HT1080 (cell line): ENCODE data around the gene APOM. TPM values are rescaled to one million over a fixed set of nuclear protein-coding genes. Genes with fewer than 3 reads are reported as not detected.
A peak's percentile ranks its signal among the peaks of the same experiment; 100 is the strongest.

Source experiments
- DNase-seq: peaks from one replicate; pipeline ENCODE4 v3.0.0-alpha.2; 2015; ENCODE audit warnings: low read depth
- polyA plus RNA-seq, 2 experiments: library from polyadenylated mRNA; depleted of rRNA; stranded (reverse); fragments of >200 nt; gene quantifications; 2 replicates each; pipeline ENCODE4 v1.2.3, GENCODE V29; 2015
- total RNA-seq: library from RNA; depleted of rRNA; stranded (reverse); fragments of >200 nt; shearing (Covaris generic); gene quantifications from 2 replicates; pipeline ENCODE4 v1.2.3, GENCODE V29; 2014; rRNA removed

APOM gene
- total RNA-seq = 1.8 and 2.5 TPM in 2 replicates
- 1.5 and 1.9 TPM in 2 replicates for polyA plus RNA-seq (2015; cell fraction: cytosol; rRNA removed)
- polyA plus RNA-seq (2015; cell fraction: nucleus; rRNA removed) = 2.3 and 3.1 TPM in 2 replicates

DNA sequence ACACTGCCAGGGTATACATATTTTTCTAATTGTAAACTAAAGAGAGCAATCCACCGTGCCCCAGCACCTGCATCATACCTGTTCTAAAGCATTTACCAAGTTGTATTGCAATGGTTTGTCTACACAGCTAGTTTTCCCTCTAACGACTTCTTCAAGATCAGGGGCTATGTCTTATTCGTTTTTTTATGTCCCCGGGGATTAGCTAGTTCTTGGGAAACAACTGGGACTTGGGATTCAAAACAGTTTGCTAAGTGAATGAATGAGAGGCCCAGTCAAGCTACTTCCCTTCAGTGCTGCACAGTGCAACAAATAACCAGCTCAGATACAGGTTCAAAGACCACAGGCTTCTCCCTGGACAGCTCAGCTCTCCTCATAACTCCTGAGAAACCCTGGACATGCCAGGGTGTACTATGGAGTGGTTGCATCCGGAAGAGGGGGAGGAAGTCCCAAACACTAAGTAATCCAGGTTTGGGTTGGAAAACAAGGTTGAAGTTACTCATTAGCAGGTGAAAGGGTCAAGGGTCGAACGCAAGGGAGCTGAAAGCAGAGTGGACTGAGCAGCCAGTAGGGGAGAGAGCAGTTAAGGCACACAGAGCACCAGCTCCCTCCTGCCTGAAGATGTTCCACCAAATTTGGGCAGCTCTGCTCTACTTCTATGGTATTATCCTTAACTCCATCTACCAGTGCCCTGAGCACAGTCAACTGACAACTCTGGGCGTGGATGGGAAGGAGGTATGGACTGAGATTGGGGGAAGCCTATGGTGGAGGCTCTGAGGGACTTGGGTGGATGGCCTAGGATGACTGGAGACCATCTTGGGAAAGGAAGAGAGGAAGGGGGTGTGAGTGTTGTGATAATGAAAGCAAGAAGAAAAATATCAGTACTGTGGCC lies at the start of gene APOM:
TSS of gene APOM (plus strand) at position 546 of the 889 bp plus-strand sequence. CDS start at position 619, 73 bp downstream.
- no peak for DNase-seq

DNA sequence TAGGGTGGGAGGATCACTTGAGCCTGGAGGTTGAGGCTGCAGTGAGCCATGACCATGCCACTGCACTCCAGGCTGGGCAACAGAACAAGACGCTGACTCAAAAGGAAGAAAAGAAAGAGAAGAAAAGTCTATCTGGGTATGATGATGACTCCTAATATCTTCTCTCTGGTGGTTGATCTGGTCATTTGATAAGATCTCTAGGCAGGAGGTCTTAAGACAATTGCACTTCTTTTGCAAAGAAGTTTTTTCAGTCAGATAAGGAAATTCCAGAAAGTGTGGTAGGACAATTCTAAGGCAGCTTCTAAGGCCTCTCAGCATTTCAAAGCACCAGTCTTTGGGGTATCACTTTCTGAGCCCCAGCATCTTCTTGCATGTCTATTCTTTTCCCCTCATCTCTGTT lies 48.4 kb upstream of the APOM start:
- DNase-seq = no peak

DNA sequence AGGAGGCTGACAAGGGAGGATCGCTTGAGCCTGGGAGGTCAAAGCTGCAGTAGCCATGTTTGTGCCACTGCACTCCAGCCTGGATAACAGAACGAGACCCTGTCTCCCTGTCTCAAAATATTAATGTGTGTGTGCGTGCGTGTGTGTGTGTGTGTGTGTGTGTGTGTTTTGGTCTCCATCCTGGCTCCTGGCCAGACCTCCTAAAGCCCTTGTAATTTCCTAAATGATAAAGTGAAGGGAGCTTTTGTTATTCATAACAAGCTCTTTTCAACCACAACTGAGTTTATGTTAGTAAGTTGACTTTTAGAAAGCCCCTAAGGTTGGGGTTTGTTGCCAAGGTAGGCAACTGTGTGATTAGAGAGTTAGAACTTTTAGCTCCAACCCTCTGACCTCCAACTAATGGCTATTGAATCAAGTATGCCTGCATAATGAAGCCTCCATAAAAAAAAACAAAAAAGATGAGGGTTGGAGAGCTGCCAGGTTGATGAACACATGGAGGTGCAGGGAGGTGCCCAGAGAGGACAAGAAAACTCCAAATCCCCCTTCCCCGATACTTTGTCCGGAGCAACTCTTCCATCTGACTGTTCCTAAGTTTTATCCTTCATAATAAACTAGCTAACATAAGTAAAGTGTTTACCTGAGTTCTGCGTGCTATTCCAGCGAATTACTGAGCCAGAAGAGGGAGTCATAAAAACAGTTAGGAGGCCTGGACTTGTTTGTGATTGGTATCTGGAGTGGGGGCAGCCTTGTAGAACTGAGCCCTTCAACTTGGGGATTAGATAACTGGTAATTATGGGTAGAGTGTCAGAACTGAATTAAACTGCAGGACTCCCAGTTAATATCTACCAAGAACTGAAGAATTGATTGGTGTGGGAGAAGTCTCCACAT lies 45.9 kb upstream of the APOM start:
- no peak for DNase-seq

DNA sequence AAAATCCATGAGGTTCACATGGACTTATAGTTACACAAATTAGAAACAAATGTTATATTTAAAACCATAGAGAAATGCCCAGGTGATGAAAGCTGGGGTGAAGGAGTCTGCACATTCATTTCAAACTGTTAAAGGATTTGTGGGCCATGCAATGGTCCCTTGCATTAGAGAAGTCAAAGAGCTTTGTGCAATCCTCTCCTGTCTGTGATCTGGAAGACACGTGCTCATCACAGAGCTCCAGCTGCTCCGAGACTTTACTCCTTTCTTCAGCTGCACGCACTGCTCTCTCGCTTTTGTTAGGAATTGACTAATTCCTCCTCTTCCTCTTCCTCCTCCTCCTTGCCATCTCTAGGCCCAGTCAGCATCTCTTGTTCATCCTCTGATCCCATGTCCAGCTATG lies 44.7 kb upstream of the APOM start:
- DNase-seq = no peak

DNA sequence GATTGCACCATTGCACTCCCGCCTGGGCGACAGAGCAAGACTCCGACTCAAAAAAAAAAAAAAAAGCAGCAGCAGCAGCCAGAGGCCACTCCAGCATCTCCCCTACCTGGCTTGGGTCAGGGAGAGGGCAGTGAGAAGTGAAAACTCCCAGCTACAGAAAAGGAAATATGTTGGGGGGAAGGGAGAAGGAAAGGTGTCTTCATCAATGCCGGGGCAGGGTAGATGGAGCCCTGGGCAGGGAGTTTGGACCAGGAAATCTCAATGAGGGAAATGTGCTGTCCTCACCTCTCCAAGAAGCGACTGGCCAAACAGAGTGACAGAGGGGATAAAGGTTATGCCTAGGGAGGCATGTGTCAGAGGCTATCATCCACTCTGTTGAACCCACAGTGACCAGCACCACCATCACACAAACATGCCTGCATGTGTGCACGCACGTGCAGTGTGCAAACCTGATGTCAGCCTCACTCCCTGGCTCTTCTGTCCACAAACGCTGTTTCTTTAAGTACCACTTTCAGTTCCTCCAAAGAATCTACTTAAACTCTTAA lies 41.5 kb upstream of the APOM start:
- no peak for DNase-seq

DNA sequence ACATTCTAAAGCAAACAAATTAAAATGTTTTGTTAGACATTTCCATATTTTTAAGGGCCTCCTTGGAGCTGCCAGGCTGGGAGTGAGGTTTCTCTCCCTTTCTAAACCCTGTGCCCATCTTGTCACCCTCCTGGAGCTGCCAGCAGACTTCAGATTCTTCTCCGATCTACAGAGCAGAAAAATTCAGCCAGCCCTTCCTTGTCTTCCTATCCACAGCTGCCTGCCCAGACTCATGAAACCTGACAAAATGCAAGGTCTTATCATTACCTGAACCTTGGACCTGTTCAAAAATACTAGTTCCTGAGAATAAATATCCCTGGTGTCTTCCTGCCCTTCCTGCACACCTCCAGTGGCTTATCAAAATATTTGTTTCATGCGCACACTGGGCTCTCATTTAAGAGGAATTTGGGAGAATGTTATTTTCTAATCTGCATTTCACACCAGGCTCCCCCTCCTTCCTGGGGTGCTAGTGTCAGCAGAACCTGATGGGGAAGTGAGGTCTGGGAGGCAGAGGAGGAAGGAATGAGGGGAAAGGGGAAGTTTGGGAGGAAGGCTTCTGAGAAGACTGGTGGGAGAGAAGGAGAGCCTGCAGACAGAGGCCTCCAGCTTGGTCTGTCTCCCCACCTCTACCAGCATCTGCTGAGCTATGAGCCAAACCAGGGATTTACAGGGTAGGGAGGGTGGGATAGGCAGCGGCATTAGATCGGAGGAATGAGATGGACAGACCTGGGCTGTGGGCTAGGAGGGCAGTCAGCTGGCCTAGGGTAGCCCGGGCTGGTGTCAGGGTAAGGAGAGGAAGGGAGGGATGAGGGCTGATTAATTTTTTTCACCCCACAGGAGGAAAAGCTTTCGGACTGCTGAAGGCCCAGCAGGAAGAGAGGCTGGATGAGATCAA lies 40.8 kb upstream of the APOM start, which contains the start of gene AIF1:
TSS of gene AIF1 (plus strand) at position 551 of the 895 bp plus-strand sequence. CDS start at position 647, 96 bp downstream.
- no peak for DNase-seq

DNA sequence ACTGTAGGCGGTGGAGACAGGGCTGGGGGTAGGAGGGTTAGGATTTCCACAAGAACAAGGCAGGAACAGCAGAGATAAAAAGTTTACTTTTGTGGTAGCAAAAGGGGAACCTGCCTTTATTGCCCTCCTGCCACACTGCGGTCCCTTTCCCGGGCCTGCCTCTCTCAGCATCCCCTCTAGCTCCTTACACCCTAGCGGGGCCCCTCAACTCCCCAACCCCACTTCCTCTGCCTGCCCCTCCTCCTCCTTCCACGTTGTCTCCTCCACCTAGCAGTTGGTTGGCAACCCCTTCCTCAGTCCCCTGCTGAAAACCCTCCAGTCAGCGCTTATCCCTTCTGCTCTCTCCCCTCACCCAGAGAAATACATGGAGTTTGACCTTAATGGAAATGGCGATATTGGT lies 39.9 kb upstream of the APOM start:
- no peak for DNase-seq

DNA sequence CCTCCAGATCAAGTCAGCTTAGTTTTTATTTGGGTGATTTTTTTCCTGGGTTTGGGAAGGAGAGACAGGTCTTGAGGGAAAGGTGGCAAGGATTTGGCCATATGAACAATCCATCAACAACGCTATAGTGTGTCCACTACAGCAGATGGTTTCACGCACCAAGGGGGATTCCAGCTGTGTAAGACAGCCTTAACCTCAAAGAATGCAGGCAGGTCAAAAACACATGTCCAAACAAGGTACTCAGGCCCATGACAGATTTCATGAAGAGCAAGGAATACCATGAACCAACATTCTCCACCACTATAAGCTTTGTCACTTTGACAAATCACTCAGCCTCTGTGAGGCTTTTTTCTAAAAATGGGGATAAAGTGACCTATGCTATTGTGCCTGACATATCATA lies 38.7 kb upstream of the APOM start:
- DNase-seq = no peak

DNA sequence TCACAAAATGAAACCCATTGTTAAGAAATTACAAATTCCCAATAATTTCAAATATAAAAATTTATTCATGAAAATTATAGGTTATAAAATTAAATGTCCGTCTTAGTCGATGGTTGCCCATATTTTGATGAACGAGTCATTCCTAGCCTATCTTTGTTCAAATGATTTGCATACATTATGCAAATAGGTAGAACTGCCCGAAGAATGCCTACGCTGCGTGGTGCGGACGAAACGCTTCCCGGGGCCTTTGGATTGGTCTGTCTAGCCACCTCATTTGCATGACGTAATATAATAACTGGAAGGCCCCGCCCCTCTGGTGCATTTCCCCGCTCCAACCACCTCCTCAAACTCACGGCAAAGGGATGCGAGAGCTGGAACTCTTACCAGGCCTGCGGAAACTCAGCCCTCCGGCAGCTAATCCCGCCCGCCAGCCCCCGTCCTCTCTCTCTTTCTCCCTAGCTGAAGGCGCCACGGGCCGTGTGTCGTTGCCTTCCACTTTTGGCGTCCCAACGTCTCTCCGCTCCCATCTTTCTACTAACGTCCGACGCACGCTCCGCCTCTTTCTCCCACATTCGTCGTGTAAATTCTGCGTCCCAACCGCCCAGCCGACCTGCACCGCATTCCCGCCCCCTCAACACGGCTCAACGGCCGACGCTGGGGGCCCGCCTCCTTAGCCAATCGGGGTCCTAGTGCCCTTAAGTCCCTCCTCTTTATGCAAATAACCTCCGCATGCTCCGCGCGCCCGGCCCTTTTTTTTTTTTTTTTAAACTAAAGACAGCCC lies 35.7 kb upstream of the APOM start:
- DNase-seq = peak; percentile 99

DNA sequence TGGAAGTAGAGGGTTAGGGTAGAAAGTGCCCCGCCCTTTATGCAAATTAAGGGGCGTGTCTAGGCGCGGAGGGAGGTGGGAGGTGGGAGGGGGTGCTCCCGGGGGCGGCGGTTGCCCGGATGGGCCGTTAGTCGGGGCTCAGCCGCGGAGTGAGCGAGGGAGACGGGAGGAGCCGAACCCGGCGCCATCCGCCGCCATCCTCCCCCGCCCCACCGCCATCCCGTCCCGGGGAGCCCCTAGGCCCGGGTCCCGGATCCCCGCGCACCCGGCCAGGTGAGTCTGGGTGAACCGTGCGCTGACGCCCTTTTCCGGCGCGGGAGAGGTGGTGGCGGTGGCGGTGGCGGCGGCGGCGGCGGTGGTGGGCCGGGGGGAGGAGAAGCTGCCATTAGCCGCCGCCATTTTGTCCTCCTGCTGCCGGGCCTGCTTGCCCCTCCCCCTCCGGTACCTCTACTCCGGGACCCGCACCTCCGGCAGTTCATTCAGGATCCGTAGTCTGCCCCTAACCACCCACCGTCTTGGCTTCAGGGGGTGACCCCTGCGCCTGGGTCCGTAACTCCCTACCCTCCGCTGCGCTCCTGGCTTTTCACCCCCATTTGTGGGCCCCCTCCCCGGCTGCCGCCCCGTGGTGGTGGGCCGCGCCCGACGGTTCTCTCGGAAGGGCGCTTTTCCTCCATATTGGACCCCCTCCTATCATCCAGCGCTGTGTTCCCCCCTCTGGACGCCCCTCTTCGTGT lies 34.9 kb upstream of the APOM start, which contains the start of gene PRRC2A:
TSS of gene PRRC2A (plus strand) at position 130 of the 734 bp plus-strand sequence. CDS start 2,075 bp downstream, outside the sequence.
- peak; percentile 62 for DNase-seq

DNA sequence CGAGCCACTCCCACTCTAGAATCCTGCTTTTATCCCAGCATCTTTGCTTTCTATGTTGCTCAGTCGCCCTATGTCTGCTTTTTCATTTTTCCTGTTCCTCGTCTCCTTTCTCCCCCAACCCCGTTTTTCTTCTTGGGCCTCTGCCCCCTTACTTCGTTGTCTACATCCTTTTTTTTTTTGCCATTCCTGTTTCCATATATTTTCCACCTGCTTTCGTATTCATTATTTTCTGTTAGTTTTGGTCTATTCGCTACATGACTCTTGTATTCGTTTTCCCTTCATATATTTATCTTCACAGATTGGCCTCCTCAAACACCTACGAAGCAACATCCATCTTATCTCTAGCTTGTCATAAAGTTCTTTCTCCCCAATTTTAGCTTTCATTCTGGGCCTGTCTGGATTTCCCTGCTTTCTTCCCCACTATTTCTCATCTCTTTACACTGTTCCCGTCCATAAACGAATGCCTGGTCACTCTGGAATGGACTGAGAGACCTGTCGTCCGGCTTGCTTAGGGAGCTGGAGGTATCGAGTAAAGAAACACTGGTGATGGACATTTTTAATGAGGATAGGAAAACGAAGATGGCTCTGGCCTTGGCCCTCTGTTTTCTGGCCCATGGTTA lies 34.3 kb upstream of the APOM start:
- no peak for DNase-seq

DNA sequence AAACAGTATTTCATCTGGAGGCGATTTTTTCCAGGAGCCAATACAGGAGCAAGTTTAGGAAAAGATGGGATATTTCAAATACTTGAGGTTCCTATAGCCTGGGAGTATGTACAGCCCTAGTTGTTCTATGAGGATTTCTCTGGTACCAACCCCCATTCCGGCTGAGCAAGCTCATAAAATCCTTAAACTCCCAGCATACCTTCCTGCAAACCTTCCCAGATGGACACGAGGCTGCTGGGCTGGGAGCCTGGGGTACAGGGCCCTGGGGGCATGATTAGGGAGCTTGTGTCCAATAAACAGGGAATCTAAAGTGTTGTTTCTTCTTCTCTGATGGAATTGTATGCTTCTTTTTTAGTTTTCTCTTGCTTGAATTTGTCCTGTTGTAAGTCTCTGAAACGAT lies 33.7 kb upstream of the APOM start:
- no peak for DNase-seq

DNA sequence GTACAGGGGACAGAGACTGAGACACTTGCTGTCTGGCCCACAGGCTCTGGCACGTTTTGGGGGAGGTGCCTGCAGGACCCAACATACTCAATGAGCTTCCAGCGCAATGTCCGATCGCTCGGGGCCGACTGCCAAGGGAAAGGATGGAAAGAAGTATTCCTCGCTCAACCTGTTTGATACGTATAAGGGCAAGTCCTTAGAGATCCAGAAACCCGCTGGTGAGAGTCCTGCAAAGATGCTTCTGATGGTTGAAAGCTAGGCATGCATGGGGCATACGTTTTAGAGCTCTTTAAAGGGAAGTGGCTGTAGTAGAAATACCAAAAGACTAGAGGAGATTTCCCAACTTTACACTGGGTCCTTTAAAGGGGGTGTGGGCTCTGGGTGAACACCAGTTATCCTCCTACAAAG lies 33.0 kb upstream of the APOM start:
- DNase-seq = no peak

DNA sequence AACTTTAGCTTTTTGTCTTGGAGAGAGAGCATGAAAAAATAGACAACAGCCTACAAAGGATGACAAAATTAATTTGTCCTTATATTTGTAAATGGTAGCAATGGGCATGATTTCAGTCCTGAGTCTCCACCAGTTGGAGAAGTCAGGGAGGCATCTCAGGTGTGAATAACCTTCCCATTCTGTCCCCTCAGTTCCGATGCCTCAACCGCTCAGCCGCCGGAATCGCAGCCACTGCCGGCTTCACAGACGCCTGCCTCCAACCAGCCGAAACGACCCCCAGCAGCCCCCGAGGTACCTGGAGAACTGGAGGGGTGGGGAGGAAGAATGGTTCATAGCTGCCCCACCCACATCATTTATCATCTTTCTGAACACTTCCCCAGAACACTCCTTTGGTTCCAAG lies 31.6 kb upstream of the APOM start:
- DNase-seq = no peak

DNA sequence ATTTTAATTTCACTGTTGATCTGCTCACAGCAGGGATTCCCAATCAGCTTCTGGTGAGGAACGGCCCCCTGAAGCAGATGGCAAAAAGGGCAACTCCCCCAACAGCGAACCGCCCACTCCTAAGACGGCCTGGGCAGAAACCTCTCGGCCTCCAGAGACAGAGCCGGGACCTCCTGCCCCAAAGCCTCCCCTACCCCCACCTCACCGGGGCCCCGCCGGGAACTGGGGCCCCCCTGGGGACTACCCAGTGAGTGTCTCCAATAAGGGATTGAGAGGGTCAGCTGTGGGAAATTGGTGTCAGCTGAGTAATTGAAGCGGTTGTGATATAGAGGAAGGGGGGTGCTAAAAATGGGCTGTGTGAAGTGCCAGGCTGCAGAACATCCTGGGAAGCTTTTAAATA lies 28.7 kb upstream of the APOM start:
- DNase-seq = no peak

DNA sequence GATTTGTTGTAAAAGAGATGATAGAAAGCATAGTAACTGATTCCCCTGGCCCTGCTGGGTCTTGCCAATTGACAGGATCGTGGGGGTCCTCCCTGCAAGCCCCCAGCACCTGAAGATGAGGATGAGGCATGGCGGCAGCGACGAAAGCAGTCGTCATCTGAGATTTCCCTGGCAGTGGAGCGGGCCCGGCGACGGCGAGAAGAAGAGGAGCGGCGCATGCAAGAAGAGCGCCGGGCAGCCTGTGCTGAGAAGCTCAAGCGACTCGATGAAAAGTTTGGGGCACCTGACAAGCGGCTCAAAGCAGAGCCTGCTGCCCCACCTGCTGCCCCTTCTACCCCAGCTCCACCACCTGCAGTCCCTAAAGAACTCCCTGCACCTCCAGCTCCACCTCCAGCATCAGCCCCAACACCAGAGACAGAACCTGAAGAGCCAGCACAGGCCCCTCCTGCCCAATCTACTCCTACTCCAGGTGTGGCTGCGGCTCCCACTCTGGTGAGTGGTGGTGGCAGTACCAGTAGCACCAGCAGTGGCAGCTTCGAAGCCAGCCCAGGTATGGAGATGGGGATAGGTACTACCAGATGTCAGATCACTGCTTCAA lies 27.9 kb upstream of the APOM start:
- no peak for DNase-seq

DNA sequence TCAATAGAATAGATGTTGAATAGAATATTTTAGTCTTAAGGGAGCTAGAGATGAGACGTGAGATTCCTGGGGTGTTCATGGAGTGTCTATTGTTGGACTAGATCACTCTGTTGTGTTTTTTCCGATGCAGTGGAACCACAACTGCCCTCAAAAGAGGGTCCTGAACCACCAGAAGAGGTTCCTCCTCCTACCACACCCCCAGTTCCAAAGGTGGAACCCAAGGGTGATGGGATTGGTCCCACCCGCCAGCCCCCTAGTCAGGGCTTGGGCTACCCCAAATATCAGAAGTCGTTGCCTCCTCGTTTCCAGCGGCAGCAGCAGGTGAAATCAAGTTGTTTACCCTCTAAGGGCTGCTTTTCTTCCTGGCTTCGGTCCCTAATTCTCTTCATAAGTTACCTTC lies 26.7 kb upstream of the APOM start:
- DNase-seq = no peak
